Adrenal gland (tissue), 12 donors: ENCODE results near the gene MAPT. TPM values are rescaled to one million over a fixed set of nuclear protein-coding genes. Genes with fewer than 3 reads are reported as not detected.

Source experiments
- DNase-seq, 7 donors: peaks; one replicate each; pipeline ENCODE4 v3.0.0-alpha.2; 2019 to 2020
- H3K27ac ChIP-seq, 5 donors: fragments of 200-600 bp; sonication (generic) in 4 of 5; 1 replicate in 3 of 5; 2 replicates in 2 of 5; pipeline versions ENCODE4 v1.5.1 to v1.8.0; 2016 to 2020; ENCODE audit warnings: mild to moderate bottlenecking in 1 of 5
- H3K27me3 ChIP-seq: fragments of 200-600 bp; 2 replicates; pipeline ENCODE4 v1.8.0; 2021
- H3K36me3 ChIP-seq, 2 donors: fragments of 200-600 bp; replicated peaks in 1 of 2; 1 replicate in 1 of 2; 2 replicates in 1 of 2; pipeline versions ENCODE4 v1.5.1 to v1.8.0; 2018 to 2022
- H3K4me1 ChIP-seq, 2 donors: fragments of 200-600 bp; replicated peaks in 1 of 2; 1 replicate in 1 of 2; 2 replicates in 1 of 2; pipeline versions ENCODE4 v1.5.1 to v1.8.0; 2018 to 2021
- H3K4me3 ChIP-seq, 4 donors: fragments of 200-600 bp; sonication (generic) in 3 of 4; one replicate each; pipeline ENCODE4 v1.5.1; 2016 to 2018
- H3K9me3 ChIP-seq, 3 donors: fragments of 200-600 bp; sonication (generic) in 1 of 3; replicated peaks in 1 of 3; 1 replicate in 2 of 3; 2 replicates in 1 of 3; pipeline versions ENCODE4 v1.5.1 to v1.8.0; 2016 to 2021
- CTCF ChIP-seq, 6 experiments: fragments of 450-650 bp in 4 of 6; fragments of 200-600 bp in 2 of 6; sonication (generic) in 1 of 6; IDR thresholded peaks; 1 replicate in 5 of 6; 2 replicates in 1 of 6; pipeline versions ENCODE4 v1.5.1 to v1.8.0; 2016 to 2021; ENCODE audit warnings: antibody characterized with exemption in 6 of 6, mild to moderate bottlenecking in 2 of 6, moderate library complexity in 1 of 6
- POLR2A ChIP-seq, 2 donors: fragments of 450-650 bp; IDR thresholded peaks; one replicate each; pipeline ENCODE4 v1.6.1; 2017; ENCODE audit warnings: antibody characterized with exemption in 2 of 2, mild to moderate bottlenecking in 2 of 2, moderate library complexity in 1 of 2
- WGBS, 4 donors: extraction: QIAGEN DNeasy Blood & Tissue Kit in 2 of 4; methylation state at CpG; one replicate each; pipeline versions ENCODE4 v1.1.5 to v1.1.7; 2013 to 2017; 5-methylcytosine and 5-hydroxymethylcytosine counted together
- intact Hi-C, 2 donors: fragments of 100-400 bp; cut with DNase I; formaldehyde crosslinking; loops; one replicate each; pipeline versions ENCODE4 v1.14.1 to v1.15.0; 2022 to 2023
- polyA plus RNA-seq, 3 donors: library from polyadenylated mRNA; stranded (reverse); fragments of 200-250 nt in 2 of 3; fragments of 350-450 nt in 1 of 3; fragmentation: Illumina TruSeq in 1 of 3; extraction: RNeasy Lipid Tissue Mini Kit (QIAGEN cat#74804) in 1 of 3; gene quantifications; one replicate each; pipeline ENCODE4 v1.2.3, GENCODE V29; 2013 to 2014
- total RNA-seq, 9 donors: library from RNA; depleted of rRNA in 4 of 9; stranded (reverse); fragments of >200 nt in 4 of 9; fragments of 120-200 nt in 1 of 9; fragmentation: NEBNext Ultra II Directional in 1 of 9; extraction: Animal tissue kit (Norgen Biotek cat#: 25700) in 1 of 9; gene quantifications; one replicate each; pipeline versions ENCODE4 v1.1.0 to v1.2.4, GENCODE V29; 2013 to 2023
- donor health status: healthy with polysubstance abuse.
- donor health status: Bipolar disorder and iron deficiency.
- donor health status: DM: yes; HTN: yes; CAD: no.
- donor health status: DM: no; HTN: no; CAD: no.
- donor health status: DM: no; HTN: no; CAD: no.
- donor health status: DM: yes; HTN: yes; CAD: no.

The MAPT gene
- total and polyA plus RNA-seq, 12 donors: 0.72 to 17.6 (median 3.3) TPM

GRCh38 chr17:45863857-45864654, 30.3 kb upstream of the MAPT start:
- no peak overlapping the region for H3K27ac ChIP-seq
- no peaks in the 10 kb centered on the region for H3K36me3 ChIP-seq
- WGBS, 4 donors: 44 to 61% (median 54%) methylated on average over 6 of the region's 6 CpGs
- no peaks in the 10 kb centered on the region for H3K9me3 ChIP-seq
- no peak for DNase-seq
- peaks cover 11% of the 10 kb centered on the region for H3K27me3 ChIP-seq
- no peak overlapping the region for H3K4me3 ChIP-seq
- no peaks in the 10 kb centered on the region for H3K4me1 ChIP-seq
- TF ChIP-seq CTCF (IDR thresholded peaks at IDR 0.05) (no peak), POLR2A (IDR thresholded peaks at IDR 0.05) (no peak)
- intact Hi-C loops: no loop called here

- no peak overlapping the region for H3K4me3 ChIP-seq
- no peaks in the 10 kb centered on the region for H3K36me3 ChIP-seq
- intact Hi-C loops: no loop called here
- H3K4me1 ChIP-seq: no peaks in the 10 kb centered on the region
- H3K9me3 ChIP-seq: no peaks in the 10 kb centered on the region
- H3K27ac ChIP-seq: no peak overlapping the region
- 70 to 82% (median 78%) methylated on average over 6 of the region's 6 CpGs for WGBS, 4 donors
- TF ChIP-seq POLR2A (IDR thresholded peaks at IDR 0.05) (no peak), CTCF (IDR thresholded peaks at IDR 0.05) (no peak)
- peaks cover 11% of the 10 kb centered on the region for H3K27me3 ChIP-seq
- no peak for DNase-seq
Observed at GRCh38 chr17:45867171-45867570, 27.2 kb upstream of the MAPT start.

GRCh38 chr17:45867702-45868101, 26.7 kb upstream of the MAPT start:
- DNase-seq: no peak

GRCh38 chr17:45868276-45868675, 26.1 kb upstream of the MAPT start:
- no peak for DNase-seq
- TF ChIP-seq POLR2A (IDR thresholded peaks at IDR 0.05): no peak
- no peak for TF ChIP-seq CTCF (IDR thresholded peaks at IDR 0.05)
- H3K27ac ChIP-seq: no peak overlapping the region
- H3K9me3 ChIP-seq: no peaks in the 10 kb centered on the region
- no peaks in the 10 kb centered on the region for H3K4me1 ChIP-seq
- intact Hi-C loops: no loop called here
- H3K4me3 ChIP-seq: no peak overlapping the region
- 46 to 71% (median 50%) methylated on average over 5 of the region's 5 CpGs for WGBS, 4 donors
- no peaks in the 10 kb centered on the region for H3K36me3 ChIP-seq
- peaks cover 11% of the 10 kb centered on the region for H3K27me3 ChIP-seq

More at GRCh38 chr17:45867702-45868101, 26.7 kb upstream of the MAPT start:
- no peaks in the 10 kb centered on the region for H3K36me3 ChIP-seq
- 62 to 83% (median 63%) methylated on average over 8 of the region's 8 CpGs for WGBS, 4 donors
- intact Hi-C loops: no loop called here
- H3K4me3 ChIP-seq: no peak overlapping the region
- no peaks in the 10 kb centered on the region for H3K9me3 ChIP-seq
- peaks cover 11% of the 10 kb centered on the region for H3K27me3 ChIP-seq
- H3K4me1 ChIP-seq: no peaks in the 10 kb centered on the region
- no peak overlapping the region for H3K27ac ChIP-seq
- TF ChIP-seq CTCF (IDR thresholded peaks at IDR 0.05) (no peak), POLR2A (IDR thresholded peaks at IDR 0.05) (no peak)
